IMR-90 (cell line): ENCODE results near the gene MAFG. TPM values are rescaled to one million over a fixed set of nuclear protein-coding genes. Genes with fewer than 3 reads are reported as not detected.

ENCODE experiments used
- ATAC-seq: fragments of 200-7000 bp; cut with Tn5 transposase; 2 replicates; pipeline ENCODE4 v1.9.1; 2020; ENCODE audit warnings: low read depth, mild to moderate bottlenecking, moderate library complexity
- BruUV-seq: library from RNA; stranded (reverse); fragments of 400-500 nt; replicated peaks from 2 replicates; lab custom pipeline; 2021; lab: Mats Ljungman, UMichigan
- CTCF ChIA-PET: fragments of 300-600 bp; formaldehyde crosslinking; extraction: SDS; loops from one replicate; lab custom pipeline; 2021; ENCODE audit warnings: antibody characterized with exemption; lab: Yijun Ruan, JAX
- POLR2A ChIA-PET: fragments of 300-600 bp; sonication (Branson Sonifier 250); formaldehyde crosslinking; loops from one replicate; lab custom pipeline; 2022; ENCODE audit warnings: antibody characterized with exemption; ENCODE audit not compliant: unreplicated experiment; lab: Charles Lee
- DNase-seq: peaks from one replicate; pipeline ENCODE4 v3.0.0; 2013
- H2AFZ ChIP-seq: replicated peaks from 2 replicates; pipeline ENCODE3; 2013; ENCODE audit warnings: low read length, mild to moderate bottlenecking; ENCODE audit not compliant: poor library complexity
- H2AK5ac ChIP-seq: 2 replicates; pipeline ENCODE4 v1.6.1; 2013; ENCODE audit warnings: low read depth, low read length, inconsistent platforms
- H2AK9ac ChIP-seq: replicated peaks from 2 replicates; pipeline ENCODE3; 2013; ENCODE audit warnings: mild to moderate bottlenecking, low read depth, low read length, moderate library complexity; ENCODE audit not compliant: poor library complexity
- H2BK120ac ChIP-seq: 2 replicates; pipeline ENCODE4 v1.6.1; 2013; ENCODE audit warnings: low read depth, low read length, inconsistent platforms
- H2BK15ac ChIP-seq: 3 replicates; pipeline ENCODE4 v1.6.1; 2013; ENCODE audit warnings: low read depth, low read length, inconsistent platforms
- H2BK20ac ChIP-seq: 2 replicates; pipeline ENCODE4 v1.6.1; 2013; ENCODE audit warnings: low read depth, mild to moderate bottlenecking, inconsistent platforms, low read length, moderate library complexity
- H2BK5ac ChIP-seq: 2 replicates; pipeline ENCODE4 v1.6.1; 2013; ENCODE audit warnings: mild to moderate bottlenecking, low read depth, low read length, inconsistent platforms; ENCODE audit not compliant: poor library complexity, severe bottlenecking
- H3K14ac ChIP-seq: replicated peaks from 2 replicates; pipeline ENCODE4 v1.6.1; 2013; ENCODE audit warnings: low read depth, low read length, inconsistent platforms
- H3K18ac ChIP-seq: 2 replicates; pipeline ENCODE4 v1.6.1; 2013; ENCODE audit warnings: low read depth, low read length, control low read depth
- H3K23ac ChIP-seq: 2 replicates; pipeline ENCODE4 v1.6.1; 2013; ENCODE audit warnings: low read depth, low read length, inconsistent platforms
- H3K27ac ChIP-seq: 2 replicates; pipeline ENCODE4 v1.5.1; 2013; ENCODE audit warnings: mild to moderate bottlenecking, control low read depth, low read length; ENCODE audit not compliant: insufficient read depth
- H3K27me3 ChIP-seq: 2 replicates; pipeline ENCODE4 v1.6.1; 2013; ENCODE audit warnings: low read length; ENCODE audit not compliant: control insufficient read depth, insufficient read depth
- H3K36me3 ChIP-seq: 2 replicates; pipeline ENCODE4 v1.6.1; 2013; ENCODE audit warnings: low read length, mixed read lengths; ENCODE audit not compliant: control insufficient read depth, insufficient read depth
- H3K4ac ChIP-seq: 2 replicates; pipeline ENCODE4 v1.6.1; 2013; ENCODE audit warnings: low read depth, low read length, inconsistent platforms
- H3K4me1 ChIP-seq: 2 replicates; pipeline ENCODE4 v1.6.1; 2013; ENCODE audit warnings: low read length, mixed read lengths; ENCODE audit not compliant: control insufficient read depth, insufficient read depth
- H3K4me2 ChIP-seq: 2 replicates; pipeline ENCODE4 v1.6.1; 2013; ENCODE audit warnings: low read depth, mild to moderate bottlenecking, control low read depth, low read length, moderate library complexity
- H3K4me3 ChIP-seq: 2 replicates; pipeline ENCODE4 v1.5.1; 2013; ENCODE audit warnings: low read depth, mild to moderate bottlenecking, control low read depth, low read length, moderate library complexity; ENCODE audit not compliant: insufficient read depth
- H3K56ac ChIP-seq: 2 replicates; pipeline ENCODE4 v1.6.1; 2013; ENCODE audit warnings: low read length, inconsistent platforms; ENCODE audit not compliant: insufficient read depth; ENCODE audit errors: extremely low read depth
- H3K79me1 ChIP-seq, 2 experiments: 2 replicates each; pipeline ENCODE4 v1.6.1; 2013; ENCODE audit warnings: low read length in 2 of 2, inconsistent platforms in 1 of 2, low read depth in 1 of 2
- H3K9ac ChIP-seq: 2 replicates; pipeline ENCODE4 v1.6.1; 2013; ENCODE audit warnings: low read depth, low read length, control low read depth
- H3K9me1 ChIP-seq: 2 replicates; pipeline ENCODE4 v1.6.1; 2013; ENCODE audit warnings: low read length, inconsistent platforms; ENCODE audit not compliant: insufficient read depth
- H3K9me3 ChIP-seq: 2 replicates; pipeline ENCODE4 v1.6.1; 2013; ENCODE audit warnings: low read length; ENCODE audit not compliant: control insufficient read depth, insufficient read depth
- H4K20me1 ChIP-seq: 2 replicates; pipeline ENCODE4 v1.6.1; 2013; ENCODE audit warnings: low read length, inconsistent platforms; ENCODE audit not compliant: insufficient read depth
- H4K5ac ChIP-seq: 2 replicates; pipeline ENCODE4 v1.6.1; 2013; ENCODE audit warnings: mild to moderate bottlenecking, low read depth, low read length, control low read depth
- H4K8ac ChIP-seq, 2 experiments: 2 replicates each; pipeline ENCODE4 v1.6.1; 2013; ENCODE audit warnings: low read depth in 2 of 2, low read length in 2 of 2, control low read depth in 1 of 2, inconsistent platforms in 1 of 2
- H4K91ac ChIP-seq: 2 replicates; pipeline ENCODE4 v1.6.1; 2013; ENCODE audit warnings: low read depth, low read length, inconsistent platforms; ENCODE audit not compliant: insufficient read depth
- BHLHE40 ChIP-seq: fragments of 150-350 bp; IDR thresholded peaks from 2 replicates; pipeline ENCODE4 v1.6.1; 2016; ENCODE audit warnings: mild to moderate bottlenecking, low read depth, low read length
- FOS ChIP-seq: fragments of 150-350 bp; IDR thresholded peaks from 2 replicates; pipeline ENCODE4 v1.6.1; 2016; ENCODE audit warnings: low read depth, low read length
- RAD21 ChIP-seq: IDR thresholded peaks from 2 replicates; pipeline ENCODE4 v1.6.1; 2012; ENCODE audit warnings: low read length, improper control_type of control experiment
- RFX5 ChIP-seq: IDR thresholded peaks from 2 replicates; pipeline ENCODE4 v1.8.0; 2012; ENCODE audit warnings: low read depth, mild to moderate bottlenecking, low read length, moderate library complexity
- SMC3 ChIP-seq: fragments of 150-350 bp; IDR thresholded peaks from 2 replicates; pipeline ENCODE4 v1.6.1; 2016; ENCODE audit warnings: low read depth, mild to moderate bottlenecking, antibody characterized with exemption, low read length, moderate library complexity
- WGBS, 2 experiments: methylation state at CpG; one replicate each; pipeline versions ENCODE4 v1.1.5 to v1.1.7; 2013; ENCODE audit warnings: missing lambda C conversion rate in 2 of 2; ENCODE audit not compliant: insufficient read length in 1 of 2; ENCODE audit errors: extremely low coverage in 2 of 2; 5-methylcytosine and 5-hydroxymethylcytosine counted together
- dilution Hi-C: fragments of 300-500 bp; cut with HindIII; formaldehyde crosslinking; loops from one replicate; pipeline ENCODE4 v1.14.3; 2018; ENCODE audit warnings: low sequenced_read_pairs; ENCODE audit not compliant: unreplicated experiment
- in situ Hi-C: fragments of 300-500 bp; cut with MboI; formaldehyde crosslinking; loops from 3 replicates; pipeline ENCODE4 v1.14.3; 2019; ENCODE audit warnings: low sequenced_read_pairs, inconsistent platforms, mixed read lengths
- intact Hi-C: fragments of 100-400 bp; cut with micrococcal nuclease; formaldehyde crosslinking; loops from 2 replicates; pipeline ENCODE4 v1.10.0; 2022
- polyA plus RNA-seq, 3 experiments: library from polyadenylated mRNA; depleted of rRNA; stranded (reverse); fragments of >200 nt; gene quantifications; 2 replicates each; pipeline ENCODE4 v1.2.3, GENCODE V29; 2012; ENCODE audit warnings: low replicate concordance in 1 of 3
- total RNA-seq: library from RNA; depleted of rRNA; stranded (reverse); fragments of >200 nt; gene quantifications from 2 replicates; pipeline ENCODE4 v1.2.3, GENCODE V29; 2012

Gene MAFG
- total and polyA plus RNA-seq, 2 of the 4 experiments (the other 2 are of a cell fraction), result 6.1 to 15.4 TPM

GRCh38 chr17:81930142-81931125 lies 2.9 kb upstream of the MAFG start:
- Histone ChIP-seq H3K4me3 (no peak overlapping the region), H3K9ac (no peak overlapping the region), H2AK9ac (no peak overlapping the region), H2AFZ (no peak overlapping the region), H2BK15ac (no peak overlapping the region), H4K5ac (no peak overlapping the region), H3K4me2 (no peak overlapping the region), H3K79me1 (peaks cover 13 to 41% of the 10 kb centered on the region in 2 experiments; a peak in 3 of 4 replicates), H3K27me3 (no peaks in the 10 kb centered on the region), H3K23ac (no peak overlapping the region), H4K20me1 (peaks cover 23% of the 10 kb centered on the region), H3K9me3 (no peaks in the 10 kb centered on the region), H3K9me1 (peaks cover 13% of the 10 kb centered on the region), H3K36me3 (peaks cover 27% of the 10 kb centered on the region; the same call in 1 of the 2 replicates), H3K4ac (no peak overlapping the region), H3K56ac (no peak overlapping the region), H2BK5ac (no peak overlapping the region), H4K91ac (no peak overlapping the region), H4K8ac (no peak overlapping the region), H2AK5ac (no peak overlapping the region), H2BK120ac (no peak overlapping the region), H2BK20ac (no peak overlapping the region), H3K18ac (no peak overlapping the region), H3K14ac (no peak overlapping the region), H3K27ac (no peak overlapping the region), H3K4me1 (peaks cover 11% of the 10 kb centered on the region)
- DNase-seq (no peak), ATAC-seq (no peak)
- dilution Hi-C loops (no loop called here), in situ Hi-C loops (no loop called here), intact Hi-C loops (no loop called here)
- CTCF ChIA-PET, result no interaction called here
- no peak for TF ChIP-seq RFX5
- no peak for TF ChIP-seq SMC3
- no peak for TF ChIP-seq RAD21
- TF ChIP-seq BHLHE40, result no peak
- TF ChIP-seq FOS, result no peak
- WGBS, 2 experiments, result 65% methylated on average over 9 of the region's 20 CpGs; no CpG with 5 or more reads in 1 of the 2 experiments
- no TSS peak for BruUV-seq
- POLR2A ChIA-PET, result no interaction called here
